HL-60 (cell line): ENCODE data around the gene ZNF598.

Experiments used
- DNase-seq, 2 experiments: peaks; one replicate each; pipeline ENCODE4 v3.0.0-alpha.2; 2010 to 2020; ENCODE audit warnings: low read depth in 1 of 2, low spot score in 1 of 2
- H3K27ac ChIP-seq: fragments of 250-450 bp; sonication (Bioruptor Pico); replicated peaks from 2 replicates; pipeline ENCODE4 v1.5.1; 2020; ENCODE audit warnings: mild to moderate bottlenecking, moderate library complexity
- H3K27me3 ChIP-seq: fragments of 250-450 bp; sonication (Bioruptor Pico); 2 replicates; pipeline ENCODE4 v1.5.1; 2021; ENCODE audit warnings: mild to moderate bottlenecking, moderate library complexity; ENCODE audit not compliant: insufficient read depth, poor library complexity, severe bottlenecking
- H3K4me3 ChIP-seq: replicated peaks from 2 replicates; pipeline ENCODE4 v1.5.1; 2011; ENCODE audit warnings: mild to moderate bottlenecking, control low read depth, low read length; ENCODE audit not compliant: insufficient read depth
- CTCF ChIP-seq: IDR thresholded peaks from one replicate; pipeline ENCODE4 v1.5.1; 2011; ENCODE audit warnings: low read length, control low read depth, inconsistent platforms; ENCODE audit not compliant: insufficient read depth
- GABPA ChIP-seq: IDR thresholded peaks from 2 replicates; pipeline ENCODE4 v1.6.1; 2012; ENCODE audit warnings: low read depth
- POLR2AphosphoS5 ChIP-seq: IDR thresholded peaks from 2 replicates; pipeline ENCODE4 v1.6.1; 2012; ENCODE audit warnings: low read depth
- REST ChIP-seq: IDR thresholded peaks from 2 replicates; pipeline ENCODE4 v1.6.1; 2012; ENCODE audit warnings: low read depth; ENCODE audit not compliant: insufficient replicate concordance
- SPI1 ChIP-seq: IDR thresholded peaks from 2 replicates; pipeline ENCODE4 v1.6.1; 2012; ENCODE audit warnings: low read depth, mild to moderate bottlenecking, borderline replicate concordance

The ZNF598 gene

DNA sequence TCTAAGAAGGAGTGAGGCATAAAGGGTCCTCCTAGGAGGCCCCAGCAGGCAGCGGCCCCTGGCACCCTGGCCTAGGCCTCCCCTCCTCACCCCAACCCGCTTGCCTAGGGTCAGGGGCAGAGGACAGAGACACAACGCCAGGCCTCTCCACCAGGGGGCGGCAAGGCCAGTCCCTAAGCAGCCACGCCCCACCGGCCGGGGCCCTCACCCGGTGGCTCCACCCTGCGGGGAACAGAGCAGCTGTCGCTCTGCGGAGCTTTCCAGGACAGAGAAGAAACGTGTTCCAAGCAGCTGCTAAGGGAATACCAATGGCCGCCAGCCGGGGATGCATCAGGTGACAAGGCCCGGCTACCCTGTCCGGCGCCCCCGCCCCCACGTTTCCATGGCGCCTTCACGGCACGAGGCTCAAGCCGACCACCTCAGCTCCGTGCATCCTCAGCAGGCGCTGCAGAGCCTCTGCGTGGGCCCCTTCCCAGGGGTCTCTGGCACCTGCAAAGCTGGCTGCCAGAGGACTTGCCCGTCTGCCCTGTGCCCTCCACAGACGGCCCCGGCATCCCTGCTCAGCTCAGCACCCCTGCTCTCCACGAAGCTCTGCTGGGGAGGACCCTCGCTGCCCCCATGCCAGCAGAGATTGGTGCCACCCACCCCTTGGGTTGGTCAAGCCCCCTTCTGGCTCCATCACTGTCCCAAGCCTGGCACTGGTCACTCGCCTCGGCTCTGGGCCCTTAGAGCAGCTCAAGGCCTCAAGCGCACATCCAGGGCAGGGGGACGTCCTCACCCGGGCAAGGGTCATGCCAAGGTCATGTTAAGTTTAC lies 5.6 kb downstream of the ZNF598 start:
- Histone ChIP-seq H3K27me3 (no peaks in the 10 kb centered on the region), H3K4me3 (no peak overlapping the region), H3K27ac (no peak overlapping the region)
- peak; percentile 82 to 93 for DNase-seq
- peak; percentile 93 for TF ChIP-seq CTCF
- no peak for TF ChIP-seq REST

DNA sequence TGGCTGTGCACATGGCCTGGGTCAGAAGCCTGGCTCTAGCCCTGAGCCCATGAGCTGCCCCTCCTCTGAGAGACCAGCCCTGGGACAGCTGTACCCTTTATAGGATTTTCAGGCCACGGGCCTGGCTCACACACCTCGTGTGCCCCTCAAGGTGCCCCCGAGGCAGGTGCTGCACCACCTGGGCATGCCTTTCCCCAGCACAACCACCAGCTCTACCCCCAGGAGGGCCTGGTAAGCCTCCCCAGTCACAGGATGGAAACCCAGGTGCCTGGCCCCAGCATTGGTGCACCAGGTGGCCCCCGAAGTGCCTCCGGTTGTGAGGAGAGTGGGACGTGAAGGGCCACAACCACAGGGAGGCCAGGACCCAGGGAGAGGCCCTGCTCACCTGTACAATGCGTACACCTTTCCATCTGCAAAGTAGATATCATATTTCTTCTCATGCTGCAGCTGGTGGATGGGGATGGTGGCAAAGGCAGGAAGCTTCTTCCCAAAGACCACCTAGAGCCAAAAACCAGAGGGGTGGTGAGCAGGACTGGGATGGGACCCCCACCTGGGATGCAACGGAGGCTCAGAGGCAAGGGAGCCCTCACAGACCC lies 6.3 kb downstream of the ZNF598 start:
- no peak for DNase-seq
- Histone ChIP-seq H3K27ac (no peak overlapping the region), H3K27me3 (no peaks in the 10 kb centered on the region), H3K4me3 (no peak overlapping the region)
- TF ChIP-seq REST (no peak), GABPA (no peak), SPI1 (no peak), POLR2AphosphoS5 (no peak), CTCF (no peak)

DNA sequence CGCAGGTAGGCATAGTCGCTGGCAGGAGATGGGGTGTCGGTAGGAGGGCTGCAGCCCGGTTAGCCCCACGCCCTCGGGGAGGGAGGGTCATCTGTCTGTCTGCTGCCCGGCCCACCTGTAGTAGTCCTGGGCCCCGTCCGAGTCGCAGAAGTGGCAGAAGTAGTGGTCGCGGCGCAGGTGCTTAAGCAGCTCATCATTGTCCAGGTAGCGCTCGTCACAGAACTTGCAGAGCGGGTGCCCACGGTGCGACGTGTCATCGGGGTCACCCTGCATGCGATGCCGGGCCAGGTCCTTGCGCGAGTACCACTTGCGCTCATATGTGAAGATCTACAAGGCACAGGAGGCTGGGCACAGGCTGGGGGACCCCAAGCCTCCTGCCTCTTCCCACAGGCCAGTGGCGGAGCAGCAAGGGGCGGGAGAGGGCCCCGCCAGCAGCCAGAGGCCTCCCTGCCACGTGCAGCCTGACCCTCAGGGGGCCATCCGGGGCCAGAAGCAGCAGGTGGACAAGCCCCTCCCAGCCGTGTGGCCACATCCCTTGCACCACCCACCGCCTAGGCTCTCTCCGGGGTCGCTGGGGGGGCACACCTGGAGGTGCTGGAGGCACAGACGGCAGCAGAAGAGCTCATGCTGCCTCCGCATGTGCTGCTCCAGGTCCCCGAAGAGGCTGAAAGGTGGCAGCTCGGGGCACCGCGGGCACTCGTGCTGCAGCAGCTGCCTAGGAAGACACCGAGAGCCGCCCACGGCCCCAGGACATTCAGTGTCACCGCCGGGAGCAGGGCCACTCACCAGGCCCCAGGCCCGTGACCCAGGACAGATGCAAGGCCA lies 7.0 kb downstream of the ZNF598 start:
- Histone ChIP-seq H3K27ac (no peak overlapping the region), H3K4me3 (no peak overlapping the region), H3K27me3 (no peaks in the 10 kb centered on the region)
- TF ChIP-seq REST (no peak), SPI1 (no peak), GABPA (no peak), POLR2AphosphoS5 (0 out of 2 replicates have a peak, but pooled peaks have one; percentile 12), CTCF (no peak)
- DNase-seq = no peak
